ENCODE measurements around the gene ITPA.

DNA sequence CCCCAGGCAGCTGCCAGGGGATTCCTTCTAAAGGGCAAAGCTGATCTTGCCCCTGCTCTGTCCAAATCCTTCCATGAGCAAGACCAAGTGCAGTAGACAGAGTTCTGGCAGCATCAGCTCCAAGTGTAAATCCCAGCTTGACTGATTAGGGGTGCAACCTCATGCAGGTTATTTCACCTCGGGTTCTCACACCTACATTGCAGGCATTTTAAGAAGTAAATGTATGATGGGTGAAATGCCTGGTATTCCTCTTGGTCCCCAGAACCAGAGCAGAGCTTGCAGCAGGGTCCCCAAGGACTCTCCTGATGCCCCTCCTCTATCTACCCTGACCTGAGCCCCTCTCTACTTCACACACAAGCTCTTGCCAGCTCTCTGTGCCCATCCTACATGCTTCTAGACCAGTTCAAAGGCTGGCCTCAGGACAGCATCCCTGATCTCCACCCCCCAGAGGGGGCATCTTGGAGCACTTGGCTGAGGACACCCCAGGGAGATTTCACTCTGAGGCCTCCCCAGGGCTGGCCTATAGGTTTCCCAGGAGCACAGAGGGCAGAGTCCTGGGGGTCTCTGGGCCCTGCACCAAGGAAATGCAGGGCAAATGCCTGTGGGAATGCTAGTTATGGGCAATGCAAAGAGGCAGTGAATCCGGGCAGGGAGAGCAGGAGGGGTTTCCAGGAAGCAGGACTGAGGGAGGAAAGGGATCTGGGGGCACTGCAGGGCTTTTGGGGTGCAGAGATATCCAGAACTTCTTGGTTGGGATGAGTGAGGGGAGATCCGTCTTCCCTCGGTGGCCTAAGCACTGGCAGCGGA, 37.0 kb upstream of the ITPA start:
- TF ChIP-seq POLR2A (IDR thresholded peaks at IDR 0.05), result no peak
- TF ChIP-seq, protein P1, sequence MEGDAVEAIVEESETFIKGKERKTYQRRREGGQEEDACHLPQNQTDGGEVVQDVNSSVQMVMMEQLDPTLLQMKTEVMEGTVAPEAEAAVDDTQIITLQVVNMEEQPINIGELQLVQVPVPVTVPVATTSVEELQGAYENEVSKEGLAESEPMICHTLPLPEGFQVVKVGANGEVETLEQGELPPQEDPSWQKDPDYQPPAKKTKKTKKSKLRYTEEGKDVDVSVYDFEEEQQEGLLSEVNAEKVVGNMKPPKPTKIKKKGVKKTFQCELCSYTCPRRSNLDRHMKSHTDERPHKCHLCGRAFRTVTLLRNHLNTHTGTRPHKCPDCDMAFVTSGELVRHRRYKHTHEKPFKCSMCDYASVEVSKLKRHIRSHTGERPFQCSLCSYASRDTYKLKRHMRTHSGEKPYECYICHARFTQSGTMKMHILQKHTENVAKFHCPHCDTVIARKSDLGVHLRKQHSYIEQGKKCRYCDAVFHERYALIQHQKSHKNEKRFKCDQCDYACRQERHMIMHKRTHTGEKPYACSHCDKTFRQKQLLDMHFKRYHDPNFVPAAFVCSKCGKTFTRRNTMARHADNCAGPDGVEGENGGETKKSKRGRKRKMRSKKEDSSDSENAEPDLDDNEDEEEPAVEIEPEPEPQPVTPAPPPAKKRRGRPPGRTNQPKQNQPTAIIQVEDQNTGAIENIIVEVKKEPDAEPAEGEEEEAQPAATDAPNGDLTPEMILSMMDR (IDR thresholded peaks at IDR 0.05), result no peak
